HEK293T (cell line): ENCODE data around the gene SCYL1.

Experiments used
- CTCF ChIA-PET: fragments of 350-600 bp; formaldehyde crosslinking; extraction: SDS; loops from one replicate; lab custom pipeline; 2021; ENCODE audit warnings: antibody characterized with exemption, inconsistent platforms; lab: Yijun Ruan, JAX
- POLR2A ChIA-PET: fragments of 350-600 bp; formaldehyde crosslinking; extraction: SDS; loops from one replicate; lab custom pipeline; 2020; ENCODE audit warnings: antibody characterized with exemption, inconsistent platforms; lab: Yijun Ruan, JAX
- DNase-seq: peaks from one replicate; pipeline ENCODE4 v3.0.0; 2012; ENCODE audit warnings: mixed read lengths; ENCODE audit errors: extremely low spot score
- ARNT ChIP-seq: fragments of 450-650 bp; IDR thresholded peaks from 2 replicates; pipeline ENCODE4 v1.6.1; 2017; ENCODE audit warnings: mild to moderate bottlenecking
- BHLHE40 ChIP-seq: fragments of 450-650 bp; IDR thresholded peaks from 2 replicates; pipeline ENCODE4 v1.6.1; 2016; ENCODE audit warnings: mild to moderate bottlenecking, moderate library complexity, borderline replicate concordance
- CTBP1 ChIP-seq: fragments of 450-650 bp; IDR thresholded peaks from 2 replicates; pipeline ENCODE4 v1.6.1; 2016; ENCODE audit warnings: borderline replicate concordance
- ELF4 ChIP-seq: fragments of 450-650 bp; IDR thresholded peaks from 2 replicates; pipeline ENCODE4 v1.6.1; 2017; ENCODE audit warnings: antibody characterized with exemption
- FOXA1 ChIP-seq: fragments of 450-650 bp; IDR thresholded peaks from 2 replicates; pipeline ENCODE4 v1.6.1; 2016; ENCODE audit warnings: mild to moderate bottlenecking
- FOXK2 ChIP-seq: fragments of 450-650 bp; IDR thresholded peaks from 2 replicates; pipeline ENCODE4 v1.6.1; 2016; ENCODE audit warnings: mild to moderate bottlenecking
- FOXM1 ChIP-seq: fragments of 450-650 bp; IDR thresholded peaks from 2 replicates; pipeline ENCODE4 v1.6.1; 2017; ENCODE audit warnings: mild to moderate bottlenecking, borderline replicate concordance
- HDGF ChIP-seq: fragments of 450-650 bp; IDR thresholded peaks from 2 replicates; pipeline ENCODE4 v1.6.1; 2017; ENCODE audit warnings: antibody characterized with exemption, borderline replicate concordance
- L3MBTL2 ChIP-seq: fragments of 450-650 bp; conservative IDR thresholded peaks from 2 replicates; pipeline ENCODE4 v1.6.1; 2016; ENCODE audit warnings: mild to moderate bottlenecking
- LEF1 ChIP-seq: fragments of 450-650 bp; IDR thresholded peaks from 2 replicates; pipeline ENCODE4 v1.6.1; 2017; ENCODE audit warnings: mild to moderate bottlenecking, borderline replicate concordance
- NFRKB ChIP-seq: fragments of 450-650 bp; IDR thresholded peaks from 2 replicates; pipeline ENCODE4 v1.6.1; 2016; ENCODE audit warnings: mild to moderate bottlenecking, moderate library complexity
- PKNOX1 ChIP-seq: fragments of 450-650 bp; IDR thresholded peaks from 2 replicates; pipeline ENCODE4 v1.6.1; 2016
- SP1 ChIP-seq: fragments of 450-650 bp; IDR thresholded peaks from 2 replicates; pipeline ENCODE4 v1.6.1; 2017
- SUZ12 ChIP-seq: fragments of 450-650 bp; IDR thresholded peaks from 2 replicates; pipeline ENCODE4 v1.6.1; 2016; ENCODE audit warnings: mild to moderate bottlenecking
- TARDBP ChIP-seq: fragments of 450-650 bp; IDR thresholded peaks from 2 replicates; pipeline ENCODE4 v1.6.1; 2016
- ZNF384 ChIP-seq: fragments of 450-650 bp; IDR thresholded peaks from 2 replicates; pipeline ENCODE4 v1.6.1; 2016

Gene SCYL1

GRCh38 chr11:65538232-65538914, 13.5 kb downstream of the SCYL1 start:
- ChIA-PET CTCF (interaction anchor here (1.4 to 5.0 kb wide), 2 partner anchors 13 to 56 kb away, joined by 5 to 40 read pairs; partner anchors contain the start of gene KCNK7), POLR2A (no interaction called here)
- no peak for DNase-seq
- TF ChIP-seq L3MBTL2 = no peak
- no peak for TF ChIP-seq FOXA1
- no peak for TF ChIP-seq ZNF384
- no peak for TF ChIP-seq FOXM1
- TF ChIP-seq BHLHE40 = no peak
- TF ChIP-seq NFRKB = no peak
- TF ChIP-seq SUZ12 = no peak
- no peak for TF ChIP-seq LEF1
- TF ChIP-seq HDGF = no peak
- TF ChIP-seq TARDBP = no peak
- no peak for TF ChIP-seq FOXK2
- no peak for TF ChIP-seq PKNOX1
- TF ChIP-seq SP1 = no peak
- no peak for TF ChIP-seq CTBP1
- no peak for TF ChIP-seq ARNT
- no peak for TF ChIP-seq ELF4

DNA sequence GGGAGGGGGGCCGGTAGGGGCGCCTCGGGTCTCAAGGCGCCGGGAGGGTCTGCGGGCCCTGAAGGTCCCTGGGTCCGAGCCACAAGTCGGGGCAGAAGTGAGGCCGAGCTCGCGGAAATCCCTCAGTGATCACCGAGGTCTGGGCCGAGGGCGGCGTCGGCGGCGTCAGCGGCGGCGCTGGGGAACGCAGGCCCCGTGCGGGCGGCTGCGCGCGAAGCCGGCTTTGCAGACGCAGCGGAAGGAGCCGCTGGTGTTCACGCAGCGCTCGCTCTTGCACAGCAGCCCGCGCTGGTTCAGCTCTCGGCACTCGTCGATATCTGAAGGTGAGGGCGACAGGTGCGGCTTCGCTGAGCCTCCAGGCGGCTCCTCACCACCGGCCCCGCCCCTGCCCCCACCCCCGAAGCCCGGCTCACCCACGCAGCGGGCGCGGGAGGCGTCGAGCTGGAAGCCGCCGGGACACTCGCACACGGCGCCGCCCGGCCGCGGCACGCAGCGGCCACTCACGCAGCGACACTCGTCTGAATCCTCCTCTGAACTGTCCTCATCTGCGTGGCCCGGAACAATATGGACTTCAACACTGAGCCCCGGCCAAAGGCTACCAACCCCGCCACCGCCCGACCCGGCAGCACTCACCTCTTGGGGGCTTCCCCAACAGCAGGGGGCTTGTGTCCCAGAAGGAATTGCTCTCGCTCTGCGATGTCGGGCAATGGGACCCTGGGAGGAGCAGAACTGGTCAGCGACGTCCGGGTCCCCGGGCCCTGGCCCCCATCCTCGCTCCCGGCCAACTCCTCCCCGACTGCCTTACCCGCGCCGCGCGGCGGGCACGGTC, 14.2 kb downstream of the SCYL1 start:
- TF ChIP-seq FOXK2 = no peak
- no peak for TF ChIP-seq BHLHE40
- TF ChIP-seq TARDBP = no peak
- TF ChIP-seq NFRKB = no peak
- no peak for TF ChIP-seq L3MBTL2
- TF ChIP-seq PKNOX1 = no peak
- CTCF ChIA-PET = interaction anchor here (2.9 to 5.0 kb wide), 2 partner anchors 33 to 55 kb away, joined by 40 to 50 read pairs; partner anchors contain the start of genes FAM89B, KCNK7 and ZNRD2
- POLR2A ChIA-PET = interaction anchor here (1.3 kb wide), 1 partner anchor 14 kb away, joined by 8 read pairs; the partner anchor contains the start of gene SCYL1

DNA sequence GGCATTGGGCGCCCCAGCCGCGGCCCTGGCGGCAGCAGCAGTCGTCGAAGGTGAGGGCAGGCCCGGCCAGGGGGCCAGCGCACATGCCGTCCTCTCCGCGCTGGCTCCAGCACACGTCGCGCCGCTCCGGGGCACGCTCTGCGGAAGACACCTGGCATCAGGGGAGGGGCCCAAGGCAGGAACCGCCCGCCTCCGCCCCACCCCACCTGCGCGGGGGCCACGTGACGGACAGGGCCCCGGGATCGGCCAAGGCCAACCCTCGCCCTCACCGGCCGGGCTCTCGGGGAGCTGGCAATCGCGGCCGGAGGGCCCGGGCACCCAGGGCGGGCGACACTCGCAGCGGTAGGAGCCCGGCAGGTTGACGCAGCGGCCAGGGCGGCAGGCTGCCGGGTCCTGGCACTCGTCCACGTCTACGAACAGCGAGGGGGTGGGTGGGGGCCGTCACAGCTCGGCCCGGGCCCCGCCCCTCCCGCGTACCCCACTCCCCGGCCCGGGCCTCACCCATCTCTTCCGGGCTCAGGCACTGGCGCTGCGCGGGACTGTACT, 14.9 kb downstream of the SCYL1 start:
- TF ChIP-seq BHLHE40 = no peak
- TF ChIP-seq ZNF384 = no peak
- TF ChIP-seq TARDBP = no peak
- no peak for TF ChIP-seq NFRKB
- no peak for TF ChIP-seq PKNOX1
- no peak for TF ChIP-seq CTBP1
- TF ChIP-seq LEF1 = no peak
- no peak for TF ChIP-seq HDGF
- TF ChIP-seq ARNT = no peak
- no peak for TF ChIP-seq SUZ12
- TF ChIP-seq SP1 = no peak
- TF ChIP-seq ELF4 = no peak
- POLR2A ChIA-PET = interaction anchor here (1.0 to 2.3 kb wide), 7 partner anchors 15 to 48 kb away, joined by 3 to 16 read pairs (median 5); partner anchors contain the start of genes FAM89B, MALAT1, SCYL1 and ZNRD2
- CTCF ChIA-PET = interaction anchor here (0.7 to 5.0 kb wide), 8 partner anchors 13 to 55 kb away, joined by 3 to 50 read pairs (median 8); partner anchors contain the start of genes FAM89B, KCNK7, LTBP3 and ZNRD2
- DNase-seq = no peak

More for the DNA sequence above, 14.2 kb downstream of the SCYL1 start:
- no peak for DNase-seq

DNA sequence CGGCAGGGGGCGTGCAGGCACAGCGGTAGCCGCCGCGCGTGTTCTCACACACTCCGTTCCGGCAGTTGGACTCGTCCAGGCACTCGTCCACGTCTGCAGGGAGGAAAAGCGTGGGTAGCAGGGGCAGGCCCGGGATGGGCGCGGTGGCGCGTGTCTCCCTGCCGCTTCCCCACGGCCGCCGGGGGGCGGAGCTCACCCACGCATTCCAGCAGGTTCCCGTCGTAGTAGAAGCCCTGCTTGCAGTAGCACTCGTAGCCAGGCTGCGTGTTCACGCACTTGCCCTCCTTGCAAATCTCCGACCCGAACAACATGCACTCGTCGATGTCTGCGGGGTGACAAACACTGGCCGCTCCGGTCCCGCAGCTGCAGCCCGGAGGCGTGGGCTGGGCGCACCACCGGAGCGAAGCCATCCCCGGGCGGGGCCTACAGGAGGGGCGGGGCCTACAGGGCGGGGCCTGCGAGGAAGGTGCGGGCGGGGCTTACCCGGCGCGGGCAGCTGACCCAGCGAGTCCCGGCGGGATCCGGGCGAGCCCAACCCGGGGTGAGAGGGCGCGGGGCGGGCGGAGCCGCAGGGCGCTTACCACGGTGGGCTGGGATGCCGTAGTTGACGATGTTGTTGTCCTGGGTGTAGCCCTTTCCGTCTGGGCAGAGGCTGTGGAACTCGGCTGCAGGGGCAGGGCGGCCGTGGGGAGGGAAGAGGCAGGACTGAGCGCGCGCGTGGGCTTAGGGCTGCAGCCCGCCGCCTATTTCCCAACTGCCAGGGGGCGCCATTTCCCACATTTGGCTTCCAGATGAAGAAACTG, 15.6 kb downstream of the SCYL1 start:
- peak; percentile 98 for DNase-seq
- CTCF ChIA-PET = interaction anchor here (0.7 to 5.0 kb wide), 17 partner anchors 10 to 171 kb away, joined by 3 to 50 read pairs (median 5); partner anchors contain the start of genes FAM89B, KCNK7, LTBP3 and ZNRD2
- POLR2A ChIA-PET = interaction anchor here (1.0 to 2.3 kb wide), 11 partner anchors 16 to 75 kb away, joined by 3 to 16 read pairs (median 4); partner anchors contain the start of genes FAM89B, MALAT1, PCNX3 and SCYL1
- TF ChIP-seq FOXK2 = no peak
- no peak for TF ChIP-seq HDGF
- peak; percentile 70 for TF ChIP-seq TARDBP
